Measurements from ENCODE around the gene ALOXE3. TPM values are rescaled to one million over a fixed set of nuclear protein-coding genes. Genes with fewer than 3 reads are reported as not detected.

ALOXE3 gene
- polyA plus RNA-seq (2013, experiment 1 of 2), result not detected
- polyA plus RNA-seq (2013, experiment 2 of 2), result not detected

- no peaks in the 10 kb centered on the region for H3K36me3 ChIP-seq (ENCODE audit: control insufficient read depth, insufficient read depth, low read length)
- H3K27ac ChIP-seq (ENCODE audit: low read depth, low read length, severe bottlenecking), result peak within 1 kb of the TSS; percentile 23
- H3K9me3 ChIP-seq (ENCODE audit: control insufficient read depth, low read length), result no peaks in the 10 kb centered on the region
- peaks cover 3% of the 10 kb centered on the region for H3K4me1 ChIP-seq (ENCODE audit: control insufficient read depth, insufficient read depth, low read length, poor library complexity, severe bottlenecking)
- 1 to 3% methylated on average over 28 to 30 of the region's 33 CpGs for WGBS, 2 experiments (ENCODE audit: insufficient coverage in 2 of 2)
- peak within 1 kb of the TSS; percentile 51 for H3K4me3 ChIP-seq (ENCODE audit: extremely low read depth, insufficient read depth, low read length, poor library complexity, severe bottlenecking)
Measured at GRCh38 chr17:8117980-8118768, at the start of gene ALOXE3. TSS of gene ALOXE3 (minus strand) at chr17:8118514. CDS start at chr17:8117990, 524 bp downstream.

- 88 to 93% methylated on average over 3 of the region's 3 CpGs for WGBS, 2 experiments (ENCODE audit: insufficient coverage in 2 of 2)
Measured at GRCh38 chr17:8167526-8167925, 49.2 kb upstream of the ALOXE3 start.

GRCh38 chr17:8166731-8167130 lies 48.4 kb upstream of the ALOXE3 start:
- Histone ChIP-seq H3K4me3 (ENCODE audit: extremely low read depth, insufficient read depth, low read length, poor library complexity, severe bottlenecking) (no peak overlapping the region), H3K36me3 (ENCODE audit: control insufficient read depth, insufficient read depth, low read length) (peaks cover 1% of the 10 kb centered on the region), H3K9me3 (ENCODE audit: control insufficient read depth, low read length) (no peaks in the 10 kb centered on the region), H3K4me1 (ENCODE audit: control insufficient read depth, insufficient read depth, low read length, poor library complexity, severe bottlenecking) (peaks cover 22% of the 10 kb centered on the region), H3K27ac (ENCODE audit: low read depth, low read length, severe bottlenecking) (no peak overlapping the region)
- WGBS, 2 experiments (ENCODE audit: insufficient coverage in 2 of 2), result 88 to 97% methylated on average over 4 of the region's 6 CpGs

More at GRCh38 chr17:8167526-8167925, 49.2 kb upstream of the ALOXE3 start:
- H3K4me1 ChIP-seq (ENCODE audit: control insufficient read depth, insufficient read depth, low read length, poor library complexity, severe bottlenecking), result peaks cover 20% of the 10 kb centered on the region
- no peak overlapping the region for H3K4me3 ChIP-seq (ENCODE audit: extremely low read depth, insufficient read depth, low read length, poor library complexity, severe bottlenecking)
- H3K27ac ChIP-seq (ENCODE audit: low read depth, low read length, severe bottlenecking), result no peak overlapping the region
- H3K9me3 ChIP-seq (ENCODE audit: control insufficient read depth, low read length), result no peaks in the 10 kb centered on the region
- no peaks in the 10 kb centered on the region for H3K36me3 ChIP-seq (ENCODE audit: control insufficient read depth, insufficient read depth, low read length)

GRCh38 chr17:8164815-8165131 lies 46.5 kb upstream of the ALOXE3 start:
- Histone ChIP-seq H3K4me3 (ENCODE audit: extremely low read depth, insufficient read depth, low read length, poor library complexity, severe bottlenecking) (no peak overlapping the region), H3K27ac (ENCODE audit: low read depth, low read length, severe bottlenecking) (no peak overlapping the region)
- 53 to 87% methylated on average over 2 to 5 of the region's 6 CpGs for WGBS, 2 experiments (ENCODE audit: insufficient coverage in 2 of 2)

GRCh38 chr17:8163978-8164814 lies 45.9 kb upstream of the ALOXE3 start:
- peaks cover 34% of the 10 kb centered on the region for H3K4me1 ChIP-seq (ENCODE audit: control insufficient read depth, insufficient read depth, low read length, poor library complexity, severe bottlenecking)
- H3K9me3 ChIP-seq (ENCODE audit: control insufficient read depth, low read length), result no peaks in the 10 kb centered on the region
- peak overlapping the region; percentile 39 for H3K27ac ChIP-seq (ENCODE audit: low read depth, low read length, severe bottlenecking)
- H3K4me3 ChIP-seq (ENCODE audit: extremely low read depth, insufficient read depth, low read length, poor library complexity, severe bottlenecking), result peak overlapping the region; percentile 98
- WGBS, 2 experiments (ENCODE audit: insufficient coverage in 2 of 2), result 30 to 40% methylated on average over 3 to 4 of the region's 13 CpGs
- H3K36me3 ChIP-seq (ENCODE audit: control insufficient read depth, insufficient read depth, low read length), result peaks cover 23% of the 10 kb centered on the region

More at GRCh38 chr17:8164815-8165131, 46.5 kb upstream of the ALOXE3 start:
- Histone ChIP-seq H3K9me3 (ENCODE audit: control insufficient read depth, low read length) (no peaks in the 10 kb centered on the region), H3K4me1 (ENCODE audit: control insufficient read depth, insufficient read depth, low read length, poor library complexity, severe bottlenecking) (peaks cover 34% of the 10 kb centered on the region), H3K36me3 (ENCODE audit: control insufficient read depth, insufficient read depth, low read length) (peaks cover 17% of the 10 kb centered on the region)

- peaks cover 28% of the 10 kb centered on the region for H3K36me3 ChIP-seq (ENCODE audit: control insufficient read depth, insufficient read depth, low read length)
- 2 to 4% methylated on average over 10 to 32 of the region's 55 CpGs for WGBS, 2 experiments (ENCODE audit: insufficient coverage in 2 of 2)
- H3K4me1 ChIP-seq (ENCODE audit: control insufficient read depth, insufficient read depth, low read length, poor library complexity, severe bottlenecking), result peaks cover 34% of the 10 kb centered on the region
- H3K27ac ChIP-seq (ENCODE audit: low read depth, low read length, severe bottlenecking), result peak overlapping the region; percentile 80
- H3K4me3 ChIP-seq (ENCODE audit: extremely low read depth, insufficient read depth, low read length, poor library complexity, severe bottlenecking), result peak overlapping the region; percentile 98
- H3K9me3 ChIP-seq (ENCODE audit: control insufficient read depth, low read length), result no peaks in the 10 kb centered on the region
Measured at GRCh38 chr17:8162997-8163977, 45.0 kb upstream of the ALOXE3 start.

- peak within 1 kb of the TSS; percentile 84 for H3K27ac ChIP-seq (ENCODE audit: low read depth, low read length, severe bottlenecking)
- peak within 1 kb of the TSS; percentile 98 for H3K4me3 ChIP-seq (ENCODE audit: extremely low read depth, insufficient read depth, low read length, poor library complexity, severe bottlenecking)
- no peaks in the 10 kb centered on the region for H3K9me3 ChIP-seq (ENCODE audit: control insufficient read depth, low read length)
- 1% methylated on average over 51 to 72 of the region's 75 CpGs for WGBS, 2 experiments (ENCODE audit: insufficient coverage in 2 of 2)
- peaks cover 34% of the 10 kb centered on the region for H3K4me1 ChIP-seq (ENCODE audit: control insufficient read depth, insufficient read depth, low read length, poor library complexity, severe bottlenecking)
- H3K36me3 ChIP-seq (ENCODE audit: control insufficient read depth, insufficient read depth, low read length), result peaks cover 29% of the 10 kb centered on the region
Measured at GRCh38 chr17:8162233-8162996, 44.1 kb upstream of the ALOXE3 start, which contains the start of gene VAMP2. TSS of gene VAMP2 (minus strand) at chr17:8162948. CDS start at chr17:8162879, 69 bp downstream.

- 95 to 96% methylated on average over 12 to 16 of the region's 19 CpGs for WGBS, 2 experiments (ENCODE audit: insufficient coverage in 2 of 2)
- peak overlapping the region; percentile 98 for H3K4me3 ChIP-seq (ENCODE audit: extremely low read depth, insufficient read depth, low read length, poor library complexity, severe bottlenecking)
- H3K36me3 ChIP-seq (ENCODE audit: control insufficient read depth, insufficient read depth, low read length), result peaks cover 29% of the 10 kb centered on the region
- H3K9me3 ChIP-seq (ENCODE audit: control insufficient read depth, low read length), result no peaks in the 10 kb centered on the region
- no peak overlapping the region for H3K27ac ChIP-seq (ENCODE audit: low read depth, low read length, severe bottlenecking)
- H3K4me1 ChIP-seq (ENCODE audit: control insufficient read depth, insufficient read depth, low read length, poor library complexity, severe bottlenecking), result peaks cover 34% of the 10 kb centered on the region
Measured at GRCh38 chr17:8161289-8162232, 43.2 kb upstream of the ALOXE3 start.

- 74 to 90% methylated on average over 3 to 4 of the region's 5 CpGs for WGBS, 2 experiments (ENCODE audit: insufficient coverage in 2 of 2)
- Histone ChIP-seq H3K4me3 (ENCODE audit: extremely low read depth, insufficient read depth, low read length, poor library complexity, severe bottlenecking) (no peak overlapping the region), H3K36me3 (ENCODE audit: control insufficient read depth, insufficient read depth, low read length) (peaks cover 29% of the 10 kb centered on the region), H3K27ac (ENCODE audit: low read depth, low read length, severe bottlenecking) (no peak overlapping the region), H3K9me3 (ENCODE audit: control insufficient read depth, low read length) (no peaks in the 10 kb centered on the region), H3K4me1 (ENCODE audit: control insufficient read depth, insufficient read depth, low read length, poor library complexity, severe bottlenecking) (peaks cover 34% of the 10 kb centered on the region)
Measured at GRCh38 chr17:8160741-8161221, 42.5 kb upstream of the ALOXE3 start.
